Fibroblast of the aortic adventitia (primary cell): ENCODE data around the gene MICAL3. TPM values are rescaled to one million over a fixed set of nuclear protein-coding genes. Genes with fewer than 3 reads are reported as not detected.

Source experiments
- DNase-seq: peaks from one replicate; pipeline ENCODE4 v3.0.0-alpha.2; 2010; ENCODE audit warnings: low read depth
- H3K4me3 ChIP-seq: 2 replicates; pipeline ENCODE4 v1.5.1; 2011; ENCODE audit warnings: low read depth, mild to moderate bottlenecking, control low read depth, low read length, moderate library complexity
- CTCF ChIP-seq: IDR thresholded peaks from 2 replicates; pipeline ENCODE4 v1.5.1; 2011; ENCODE audit warnings: mild to moderate bottlenecking, low read length, control low read depth, inconsistent platforms; ENCODE audit not compliant: insufficient read depth
- total RNA-seq: library from RNA; depleted of rRNA; stranded (reverse); fragments of >200 nt; gene quantifications from 2 replicates; pipeline ENCODE4 v1.2.3, GENCODE V29; 2012; ENCODE audit warnings: low replicate concordance

MICAL3 gene
- total RNA-seq, 1 donor, result 18.8 TPM

GRCh38 chr22:17802411-17802810 is 221.9 kb downstream of the MICAL3 start:
- no peak for TF ChIP-seq CTCF
- no peak overlapping the region for H3K4me3 ChIP-seq
- no peak for DNase-seq

GRCh38 chr22:17797721-17798559 is 226.4 kb downstream of the MICAL3 start:
- H3K4me3 ChIP-seq, result no peak overlapping the region
- no peak for TF ChIP-seq CTCF
- DNase-seq, result no peak

- no peak for DNase-seq
- TF ChIP-seq CTCF, result no peak
- H3K4me3 ChIP-seq, result no peak overlapping the region
These were observed 227.7 kb downstream of the MICAL3 start for GRCh38 chr22:17796695-17797094.

GRCh38 chr22:17795661-17796548 is 228.5 kb downstream of the MICAL3 start:
- no peak overlapping the region for H3K4me3 ChIP-seq
- TF ChIP-seq CTCF, result no peak

GRCh38 chr22:17794726-17795542 is 229.4 kb downstream of the MICAL3 start:
- no peak for TF ChIP-seq CTCF

More at GRCh38 chr22:17795661-17796548, 228.5 kb downstream of the MICAL3 start:
- DNase-seq, result no peak

GRCh38 chr22:17792854-17793434 is 231.4 kb downstream of the MICAL3 start:
- H3K4me3 ChIP-seq, result no peak overlapping the region
- DNase-seq, result no peak
- TF ChIP-seq CTCF, result no peak

More at GRCh38 chr22:17794726-17795542, 229.4 kb downstream of the MICAL3 start:
- no peak for DNase-seq
- H3K4me3 ChIP-seq, result no peak overlapping the region
